Loucy (cell line): ENCODE measurements around the gene RGS11.
A peak's percentile ranks its signal among the peaks of the same experiment; 100 is the strongest.

Source experiments
- H2AFZ ChIP-seq: fragments of 200-600 bp; sonication (generic); 2 replicates; pipeline ENCODE4 v1.6.0; 2016; ENCODE audit warnings: antibody characterized with exemption, mild to moderate bottlenecking, low read length, moderate library complexity
- H3F3A ChIP-seq: fragments of 200-600 bp; 2 replicates; pipeline ENCODE4 v1.6.0; 2016; ENCODE audit warnings: antibody characterized with exemption, low read depth, mild to moderate bottlenecking
- H3K27me3 ChIP-seq: fragments of 200-600 bp; sonication (generic); 2 replicates; pipeline ENCODE4 v1.6.1; 2014; ENCODE audit warnings: low read length, mild to moderate bottlenecking; ENCODE audit not compliant: insufficient read depth, poor library complexity, severe bottlenecking
- H3K36me3 ChIP-seq: fragments of 200-600 bp; sonication (generic); 2 replicates; pipeline ENCODE4 v1.6.1; 2016; ENCODE audit warnings: low read length; ENCODE audit not compliant: insufficient read depth
- H3K4me1 ChIP-seq: fragments of 200-600 bp; sonication (generic); 2 replicates; pipeline ENCODE4 v1.5.1; 2014; ENCODE audit warnings: low read length, mild to moderate bottlenecking; ENCODE audit not compliant: insufficient read depth, poor library complexity, severe bottlenecking
- H3K4me2 ChIP-seq: fragments of 200-600 bp; sonication (generic); 2 replicates; pipeline ENCODE4 v1.6.0; 2014; ENCODE audit warnings: antibody characterized with exemption, low read length, low read depth, mild to moderate bottlenecking; ENCODE audit not compliant: poor library complexity, severe bottlenecking
- H3K4me3 ChIP-seq: fragments of 200-600 bp; sonication (generic); 2 replicates; pipeline ENCODE4 v1.5.1; 2014; ENCODE audit warnings: low read length, mild to moderate bottlenecking, mixed read lengths; ENCODE audit not compliant: poor library complexity, severe bottlenecking
- H3K79me2 ChIP-seq: fragments of 200-600 bp; sonication (generic); 2 replicates; pipeline ENCODE4 v1.6.1; 2014; ENCODE audit warnings: low read length; ENCODE audit not compliant: insufficient read depth
- H3K9ac ChIP-seq: fragments of 200-600 bp; sonication (generic); 2 replicates; pipeline ENCODE4 v1.6.0; 2014; ENCODE audit warnings: mild to moderate bottlenecking, low read depth, low read length, moderate library complexity; ENCODE audit not compliant: poor library complexity, severe bottlenecking
- H3K9me2 ChIP-seq: fragments of 200-600 bp; sonication (generic); replicated peaks from 2 replicates; pipeline ENCODE4 v1.6.1; 2016; ENCODE audit warnings: low read depth, low read length, mixed read lengths
- H3K9me3 ChIP-seq: fragments of 200-600 bp; sonication (generic); 2 replicates; pipeline ENCODE4 v1.6.1; 2014; ENCODE audit warnings: mild to moderate bottlenecking, antibody characterized with exemption, low read length, low read depth; ENCODE audit not compliant: insufficient read depth
- H4K20me1 ChIP-seq: fragments of 200-600 bp; sonication (generic); 2 replicates; pipeline ENCODE4 v1.6.0; 2014; ENCODE audit warnings: antibody characterized with exemption, low read length, mild to moderate bottlenecking; ENCODE audit not compliant: insufficient read depth, poor library complexity, severe bottlenecking
- EZH2phosphoT487 ChIP-seq: fragments of 200-600 bp; IDR thresholded peaks from 2 replicates; pipeline ENCODE4 v1.6.1; 2018; ENCODE audit warnings: antibody characterized with exemption, mild to moderate bottlenecking, moderate library complexity, borderline replicate concordance
- TF ChIP-seq, protein P1 (sequence below): fragments of 200-600 bp; sonication (generic); conservative IDR thresholded peaks from 2 replicates; pipeline ENCODE4 v1.5.1; 2014; ENCODE audit warnings: mild to moderate bottlenecking, antibody characterized with exemption, low read length

Gene RGS11

DNA sequence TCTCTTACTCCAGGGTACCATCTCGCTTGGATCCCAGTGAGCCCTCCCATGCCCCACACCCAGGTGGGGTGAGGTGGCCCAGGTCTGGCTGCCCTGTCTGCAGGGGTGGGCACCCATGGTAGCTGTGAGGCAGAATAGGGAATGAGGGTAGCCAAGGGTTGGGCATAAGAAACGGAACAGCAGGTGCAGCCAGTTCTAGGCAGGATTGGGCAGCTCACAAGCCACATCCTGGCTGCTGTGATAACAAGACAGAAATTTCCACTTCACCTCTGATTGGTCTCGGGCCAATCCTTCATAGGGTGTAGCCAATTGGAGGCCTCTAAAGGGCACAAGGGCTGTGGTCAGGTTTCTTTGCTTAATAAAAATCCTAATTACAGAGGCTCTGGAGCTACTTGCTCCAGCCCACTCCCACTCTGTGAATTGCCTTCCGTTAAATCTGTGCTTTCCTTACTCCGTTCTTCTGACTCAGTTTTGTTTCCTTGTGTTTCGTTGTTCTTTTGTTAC lies 3.2 kb upstream of the RGS11 start:
- Histone ChIP-seq H3K4me2 (peak overlapping the region; percentile 73), H3F3A (no peaks in the 10 kb centered on the region; the same call in 1 of the 2 replicates), H3K9me2 (no peaks in the 10 kb centered on the region), H3K79me2 (no peaks in the 10 kb centered on the region), H3K27me3 (no peaks in the 10 kb centered on the region), H4K20me1 (no peaks in the 10 kb centered on the region), H3K4me3 (peak overlapping the region; percentile 43), H3K9ac (peak overlapping the region; percentile 58), H3K9me3 (no peaks in the 10 kb centered on the region), H2AFZ (no peak overlapping the region), H3K36me3 (no peaks in the 10 kb centered on the region), H3K4me1 (peaks cover 8% of the 10 kb centered on the region)
- TF ChIP-seq, protein P1, sequence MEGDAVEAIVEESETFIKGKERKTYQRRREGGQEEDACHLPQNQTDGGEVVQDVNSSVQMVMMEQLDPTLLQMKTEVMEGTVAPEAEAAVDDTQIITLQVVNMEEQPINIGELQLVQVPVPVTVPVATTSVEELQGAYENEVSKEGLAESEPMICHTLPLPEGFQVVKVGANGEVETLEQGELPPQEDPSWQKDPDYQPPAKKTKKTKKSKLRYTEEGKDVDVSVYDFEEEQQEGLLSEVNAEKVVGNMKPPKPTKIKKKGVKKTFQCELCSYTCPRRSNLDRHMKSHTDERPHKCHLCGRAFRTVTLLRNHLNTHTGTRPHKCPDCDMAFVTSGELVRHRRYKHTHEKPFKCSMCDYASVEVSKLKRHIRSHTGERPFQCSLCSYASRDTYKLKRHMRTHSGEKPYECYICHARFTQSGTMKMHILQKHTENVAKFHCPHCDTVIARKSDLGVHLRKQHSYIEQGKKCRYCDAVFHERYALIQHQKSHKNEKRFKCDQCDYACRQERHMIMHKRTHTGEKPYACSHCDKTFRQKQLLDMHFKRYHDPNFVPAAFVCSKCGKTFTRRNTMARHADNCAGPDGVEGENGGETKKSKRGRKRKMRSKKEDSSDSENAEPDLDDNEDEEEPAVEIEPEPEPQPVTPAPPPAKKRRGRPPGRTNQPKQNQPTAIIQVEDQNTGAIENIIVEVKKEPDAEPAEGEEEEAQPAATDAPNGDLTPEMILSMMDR: no peak
- TF ChIP-seq EZH2phosphoT487: no peak

DNA sequence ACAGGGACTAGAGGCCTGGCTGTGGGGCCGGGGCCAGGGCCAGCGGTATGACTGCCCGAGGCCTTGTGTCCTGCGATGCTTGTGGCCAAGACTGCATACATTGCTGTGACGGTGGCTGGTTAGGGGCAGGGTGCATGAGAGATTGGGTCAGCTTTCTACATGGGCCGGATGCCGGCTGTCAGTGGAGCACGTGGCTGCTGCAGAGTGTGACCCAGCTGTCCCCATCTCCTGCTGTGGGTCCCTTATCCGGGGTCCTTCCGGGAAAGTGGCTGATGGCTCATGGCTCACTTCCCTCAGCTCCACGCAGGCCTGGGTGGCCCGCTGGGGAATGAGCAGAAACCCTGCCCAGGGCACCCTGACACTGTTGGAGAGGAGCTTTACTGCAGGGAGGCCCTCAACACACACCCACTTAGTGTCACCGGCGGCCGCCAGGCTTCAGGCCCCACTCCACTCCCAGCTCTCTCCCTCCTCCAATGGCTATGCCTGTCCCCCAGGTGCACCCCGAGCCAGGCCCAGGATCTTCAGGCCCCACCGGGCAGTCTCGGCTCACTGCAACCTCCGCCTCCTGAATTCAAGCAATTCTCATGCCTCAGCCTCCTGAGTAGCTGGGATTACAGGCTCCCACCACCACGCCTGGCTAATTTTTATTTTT lies 808 bp upstream of the RGS11 start:
- H3K9me2 ChIP-seq: no peaks in the 10 kb centered on the region
- TF ChIP-seq, protein P1: no peak
- TF ChIP-seq EZH2phosphoT487: no peak

DNA sequence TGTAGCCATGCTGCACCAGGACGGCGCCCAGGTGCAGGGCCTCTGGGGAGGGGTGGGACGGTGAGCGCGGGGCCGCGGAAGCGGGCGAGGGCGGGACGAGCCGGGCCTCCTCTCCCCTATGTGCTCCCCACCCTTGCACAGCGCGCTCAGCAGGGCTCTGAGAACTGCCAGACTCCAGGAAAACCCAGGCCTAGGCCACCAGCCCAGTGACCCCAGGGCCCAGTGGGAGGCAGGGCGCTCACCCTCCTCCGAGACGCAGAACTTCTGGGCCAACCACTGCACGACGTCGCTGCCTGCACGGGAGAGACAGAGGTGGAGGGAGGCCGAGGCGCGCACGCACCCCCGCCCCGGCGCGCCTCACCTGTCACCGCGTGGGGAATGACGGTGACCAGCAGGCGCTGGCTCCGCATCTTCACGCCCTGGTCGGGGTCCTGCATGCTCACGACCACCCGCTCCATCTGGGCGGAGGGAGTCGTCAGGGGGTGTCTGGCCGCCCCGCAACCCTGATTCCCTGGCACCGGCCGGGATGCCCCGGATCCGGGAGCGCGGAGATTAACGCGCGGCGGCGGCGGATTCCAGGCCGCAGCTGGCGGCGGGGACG lies 603 bp downstream of the RGS11 start:
- Histone ChIP-seq H4K20me1 (no peaks in the 10 kb centered on the region), H2AFZ (no peak overlapping the region), H3K36me3 (no peaks in the 10 kb centered on the region), H3K4me3 (no peak overlapping the region), H3K27me3 (no peaks in the 10 kb centered on the region), H3F3A (no peaks in the 10 kb centered on the region; the same call in 1 of the 2 replicates), H3K9ac (no peak overlapping the region), H3K4me2 (no peak overlapping the region), H3K9me2 (no peaks in the 10 kb centered on the region), H3K79me2 (no peaks in the 10 kb centered on the region), H3K4me1 (peaks cover 8% of the 10 kb centered on the region), H3K9me3 (no peaks in the 10 kb centered on the region)
- TF ChIP-seq, protein P1: no peak
- no peak for TF ChIP-seq EZH2phosphoT487

More for the DNA sequence above, 808 bp upstream of the RGS11 start:
- no peaks in the 10 kb centered on the region for H3K9me3 ChIP-seq
- H3F3A ChIP-seq: no peaks in the 10 kb centered on the region; the same call in 1 of the 2 replicates
- H3K4me1 ChIP-seq: peaks cover 8% of the 10 kb centered on the region
- no peaks in the 10 kb centered on the region for H3K79me2 ChIP-seq
- no peak overlapping the region for H3K9ac ChIP-seq
- no peaks in the 10 kb centered on the region for H3K27me3 ChIP-seq
- H3K36me3 ChIP-seq: no peaks in the 10 kb centered on the region
- no peak overlapping the region for H3K4me2 ChIP-seq
- H4K20me1 ChIP-seq: no peaks in the 10 kb centered on the region
- no peak overlapping the region for H3K4me3 ChIP-seq
- no peak overlapping the region for H2AFZ ChIP-seq
